ENCODE measurements around the gene OCA2.

DNA sequence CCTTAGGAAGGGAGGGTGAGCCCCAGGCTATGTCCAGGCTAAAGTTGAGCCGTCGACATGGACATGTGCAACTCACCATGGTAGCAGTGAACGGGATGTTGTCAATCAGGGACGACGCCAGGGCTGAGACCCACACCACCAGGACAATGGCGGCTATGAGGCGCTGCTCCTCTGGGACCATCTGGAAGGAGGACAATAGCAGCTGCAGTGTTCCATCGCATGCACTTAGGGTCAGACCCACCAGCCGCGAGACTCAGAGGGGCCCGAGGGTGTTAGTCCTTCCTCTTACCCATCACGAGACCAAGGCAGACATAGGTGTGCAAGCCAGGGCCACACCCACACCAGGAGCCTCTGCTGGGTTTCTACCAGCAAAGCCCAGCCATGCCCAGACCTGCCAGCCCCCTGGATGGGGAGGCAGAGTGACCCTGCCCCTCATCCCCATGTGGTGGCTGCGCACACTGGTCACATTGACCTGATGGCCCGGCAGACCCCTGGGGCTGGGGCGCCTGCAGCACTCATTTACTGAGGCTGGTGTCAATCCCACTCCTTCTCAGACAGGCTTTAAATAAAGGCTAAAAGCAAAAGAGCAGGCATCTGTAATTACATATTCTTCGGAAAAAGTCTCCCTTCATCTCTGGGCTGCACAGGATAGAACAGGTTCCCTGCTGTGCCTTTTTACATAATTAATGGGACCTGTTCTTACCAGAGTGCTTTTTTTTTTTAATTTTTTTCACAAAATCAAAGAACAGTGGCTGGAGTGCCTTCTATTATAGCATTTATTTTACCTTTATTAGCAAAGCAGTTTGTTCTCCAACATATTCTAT, 227.8 kb downstream of the OCA2 start:
- no peak for TF ChIP-seq CTCF (conservative IDR thresholded peaks at IDR 0.05; ENCODE audit: low read length)
- no peak for TF ChIP-seq EZH2phosphoT487 (IDR thresholded peaks at IDR 0.05; ENCODE audit: borderline replicate concordance, low read depth, low read length)
